Body of pancreas (tissue), 4 donors: ENCODE data around the gene ZBTB24. TPM values are rescaled to one million over a fixed set of nuclear protein-coding genes. Genes with fewer than 3 reads are reported as not detected.

Experiments
- ATAC-seq: fragments of 150-250 bp; one replicate; pipeline ENCODE4 v1.9.1; 2016
- DNase-seq, 4 donors: peaks; one replicate each; pipeline ENCODE4 v3.0.0-alpha.2; 2019
- H3K27ac ChIP-seq, 4 donors: fragments of 200-600 bp; sonication (generic); 1 replicate in 3 of 4; 2 replicates in 1 of 4; pipeline versions ENCODE4 v1.5.1 to v1.6.1; 2016 to 2019; ENCODE audit warnings: mild to moderate bottlenecking in 1 of 4, mixed read lengths in 1 of 4, moderate library complexity in 1 of 4
- H3K27me3 ChIP-seq, 2 donors: fragments of 200-600 bp; sonication (generic); one replicate each; pipeline ENCODE4 v1.6.0; 2016; ENCODE audit warnings: mild to moderate bottlenecking in 1 of 2
- H3K36me3 ChIP-seq, 2 donors: fragments of 200-600 bp; sonication (generic); replicated peaks in 1 of 2; 2 replicates each; pipeline ENCODE4 v1.5.1; 2016; ENCODE audit warnings: low read depth in 2 of 2; ENCODE audit not compliant: insufficient read depth in 1 of 2
- H3K4me1 ChIP-seq: fragments of 200-600 bp; sonication (generic); one replicate; pipeline ENCODE4 v1.6.0; 2016
- H3K4me3 ChIP-seq, 2 donors: fragments of 200-600 bp; sonication (generic); 1 replicate in 1 of 2; 2 replicates in 1 of 2; pipeline ENCODE4 v1.5.1; 2016 to 2019
- H3K9me3 ChIP-seq, 3 donors: fragments of 200-600 bp; sonication (generic); 1 replicate in 2 of 3; 2 replicates in 1 of 3; pipeline ENCODE4 v1.5.1; 2016
- POLR2A ChIP-seq, 3 donors: fragments of 450-650 bp; IDR thresholded peaks; one replicate each; pipeline ENCODE4 v1.6.1; 2016; ENCODE audit warnings: antibody characterized with exemption in 3 of 3, mild to moderate bottlenecking in 2 of 3
- whole genome bisulfite sequencing, 2 donors: methylation state at CpG; one replicate each; pipeline ENCODE4 v1.1.5; 2017; 5-methylcytosine and 5-hydroxymethylcytosine counted together
- intact Hi-C: fragments of 100-400 bp; cut with DNase I; formaldehyde crosslinking; loops from one replicate; pipeline ENCODE4 v1.15.1; 2023
- total RNA-seq, 2 donors: library from RNA; depleted of rRNA; stranded (reverse); fragments of >200 nt; gene quantifications; one replicate each; pipeline ENCODE4 v1.1.0, GENCODE V29; 2016
- TF ChIP-seq, protein P1 (sequence below), 7 experiments: fragments of 450-650 bp in 4 of 7; fragments of 200-600 bp in 3 of 7; sonication (generic) in 3 of 7; IDR thresholded peaks; one replicate each; pipeline ENCODE4 v1.5.1; 2016 to 2019; ENCODE audit warnings: antibody characterized with exemption in 7 of 7

The ZBTB24 gene
- total RNA-seq, 2 donors from 2014 or later = 3.3 to 4.4 TPM

DNA sequence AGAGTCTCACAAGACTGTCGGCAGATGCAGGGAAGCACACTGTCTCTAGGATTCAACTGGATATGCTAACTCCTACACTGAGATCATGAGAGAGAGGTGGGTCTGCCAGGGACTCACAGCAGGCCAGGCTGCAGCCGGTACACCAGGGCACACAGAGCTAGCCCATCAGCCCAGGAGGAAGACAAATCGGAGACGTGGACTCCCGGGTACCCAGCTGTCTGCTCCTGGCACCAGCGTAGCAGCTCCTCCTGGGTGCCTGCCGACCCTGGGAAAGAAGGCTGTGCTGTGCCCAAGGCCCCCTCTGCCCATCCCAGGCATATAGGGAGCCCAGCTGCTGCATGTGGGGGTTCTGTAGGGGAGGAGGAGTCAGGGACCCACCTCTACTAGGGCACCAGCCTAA is 34.4 kb downstream of the ZBTB24 start:
- H3K27me3 ChIP-seq = no peaks in the 10 kb centered on the region
- TF ChIP-seq, protein P1, sequence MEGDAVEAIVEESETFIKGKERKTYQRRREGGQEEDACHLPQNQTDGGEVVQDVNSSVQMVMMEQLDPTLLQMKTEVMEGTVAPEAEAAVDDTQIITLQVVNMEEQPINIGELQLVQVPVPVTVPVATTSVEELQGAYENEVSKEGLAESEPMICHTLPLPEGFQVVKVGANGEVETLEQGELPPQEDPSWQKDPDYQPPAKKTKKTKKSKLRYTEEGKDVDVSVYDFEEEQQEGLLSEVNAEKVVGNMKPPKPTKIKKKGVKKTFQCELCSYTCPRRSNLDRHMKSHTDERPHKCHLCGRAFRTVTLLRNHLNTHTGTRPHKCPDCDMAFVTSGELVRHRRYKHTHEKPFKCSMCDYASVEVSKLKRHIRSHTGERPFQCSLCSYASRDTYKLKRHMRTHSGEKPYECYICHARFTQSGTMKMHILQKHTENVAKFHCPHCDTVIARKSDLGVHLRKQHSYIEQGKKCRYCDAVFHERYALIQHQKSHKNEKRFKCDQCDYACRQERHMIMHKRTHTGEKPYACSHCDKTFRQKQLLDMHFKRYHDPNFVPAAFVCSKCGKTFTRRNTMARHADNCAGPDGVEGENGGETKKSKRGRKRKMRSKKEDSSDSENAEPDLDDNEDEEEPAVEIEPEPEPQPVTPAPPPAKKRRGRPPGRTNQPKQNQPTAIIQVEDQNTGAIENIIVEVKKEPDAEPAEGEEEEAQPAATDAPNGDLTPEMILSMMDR (IDR thresholded peaks at IDR 0.05) = no peak
- no peak for TF ChIP-seq POLR2A (IDR thresholded peaks at IDR 0.05)
- H3K9me3 ChIP-seq = no peaks in the 10 kb centered on the region
- DNase-seq (no peak), ATAC-seq (no peak)
- WGBS, 2 donors = 45 to 63% methylated on average over 5 to 7 of the region's 7 CpGs
- no peak overlapping the region for H3K4me3 ChIP-seq
- intact Hi-C loops = no loop called here
- no peaks in the 10 kb centered on the region for H3K36me3 ChIP-seq
- no peak overlapping the region for H3K27ac ChIP-seq
- no peaks in the 10 kb centered on the region for H3K4me1 ChIP-seq

DNA sequence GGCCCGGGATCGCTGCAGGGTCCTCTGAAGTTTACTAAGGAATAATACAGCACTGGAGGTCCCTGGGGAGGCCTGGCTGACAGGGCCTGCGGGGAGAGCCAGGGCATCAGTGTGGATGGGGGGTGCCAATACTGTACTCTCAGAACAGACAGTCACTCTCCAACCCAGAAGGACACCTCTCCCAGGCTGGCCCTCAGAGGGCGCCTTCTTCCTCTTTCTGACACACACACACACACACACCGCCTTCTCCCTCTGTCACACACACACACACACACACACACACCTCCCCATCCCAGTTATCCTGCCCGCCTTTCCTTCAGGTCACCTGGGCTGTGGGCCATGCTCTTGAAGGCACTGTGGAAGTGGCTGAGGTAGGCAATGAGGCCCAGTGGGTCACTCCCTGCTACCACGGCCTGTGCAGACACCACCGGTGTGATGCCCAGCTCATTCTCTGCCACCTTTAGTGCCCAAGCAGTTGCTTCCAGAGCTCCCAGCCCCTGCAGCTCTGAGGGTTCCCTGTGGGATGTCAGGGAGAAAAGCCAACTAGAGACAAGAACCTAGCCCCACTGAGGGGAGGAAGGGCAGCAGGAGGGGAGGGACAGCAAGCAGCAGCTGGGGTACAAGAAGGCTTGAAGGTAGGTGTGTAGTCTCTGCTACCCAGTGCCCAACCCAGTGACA is 35.0 kb downstream of the ZBTB24 start:
- Histone ChIP-seq H3K4me1 (peaks cover under 1% of the 10 kb centered on the region), H3K27ac (no peak overlapping the region), H3K4me3 (no peak overlapping the region), H3K27me3 (no peaks in the 10 kb centered on the region), H3K36me3 (no peaks in the 10 kb centered on the region), H3K9me3 (no peaks in the 10 kb centered on the region)
- ATAC-seq (no peak), DNase-seq (no peak)
- intact Hi-C loops = no loop called here
- 69 to 81% methylated on average over 8 of the region's 8 CpGs for WGBS, 2 donors
- TF ChIP-seq, protein P1 (IDR thresholded peaks at IDR 0.05) = no peak
- no peak for TF ChIP-seq POLR2A (IDR thresholded peaks at IDR 0.05)

- H3K9me3 ChIP-seq = no peaks in the 10 kb centered on the region
- H3K27ac ChIP-seq = no peak overlapping the region
- 81 to 85% methylated on average over 6 to 10 of the region's 10 CpGs for WGBS, 2 donors
- no peaks in the 10 kb centered on the region for H3K27me3 ChIP-seq
- DNase-seq (no peak), ATAC-seq (no peak)
- intact Hi-C loops = no loop called here
- no peak overlapping the region for H3K4me3 ChIP-seq
- peaks cover 9% of the 10 kb centered on the region for H3K4me1 ChIP-seq
- TF ChIP-seq, protein P1 (IDR thresholded peaks at IDR 0.05) = no peak
- no peak for TF ChIP-seq POLR2A (IDR thresholded peaks at IDR 0.05)
- H3K36me3 ChIP-seq = no peaks in the 10 kb centered on the region
Measured at GRCh38 chr6:109447087-109447486, 35.9 kb downstream of the ZBTB24 start.

GRCh38 chr6:109446541-109446940 is 36.5 kb downstream of the ZBTB24 start:
- intact Hi-C loops = no loop called here
- DNase-seq = no peak

More at GRCh38 chr6:109446541-109446940, 36.5 kb downstream of the ZBTB24 start:
- H3K27ac ChIP-seq = no peak overlapping the region
- WGBS, 2 donors = 81 to 87% methylated on average over 8 of the region's 8 CpGs
- no peaks in the 10 kb centered on the region for H3K9me3 ChIP-seq
- no peaks in the 10 kb centered on the region for H3K27me3 ChIP-seq
- no peak overlapping the region for H3K4me3 ChIP-seq
- no peaks in the 10 kb centered on the region for H3K36me3 ChIP-seq
- H3K4me1 ChIP-seq = peaks cover 15% of the 10 kb centered on the region
- no peak for TF ChIP-seq POLR2A (IDR thresholded peaks at IDR 0.05)
- TF ChIP-seq, protein P1 (IDR thresholded peaks at IDR 0.05) = no peak
- no peak for ATAC-seq
